Mucosa of gallbladder (tissue), 1 donor: ENCODE data around the gene CEP63. TPM values are rescaled to one million over a fixed set of nuclear protein-coding genes. Genes with fewer than 3 reads are reported as not detected.
"Not testable (repeated sequence)": the region's sequence is repeated elsewhere in the genome, so short reads cannot be mapped to it uniquely, and the experiment has no call there.

Experiments
- DNase-seq: peaks from one replicate; pipeline ENCODE4 v3.0.0-alpha.2; 2020; ENCODE audit warnings: low spot score
- total RNA-seq: library from RNA; stranded (reverse); gene quantifications from one replicate; pipeline ENCODE4 v1.2.1, GENCODE V29; 2021
- donor health status: DM: no; HTN: no; CAD: no.

The CEP63 gene
- total RNA-seq, 1 donor from 2014 or later, result 17.3 TPM

GRCh38 chr3:134516905-134517304 lies 31.0 kb downstream of the CEP63 start:
- no peak for DNase-seq

GRCh38 chr3:134517791-134518190 lies 31.9 kb downstream of the CEP63 start:
- no peak for DNase-seq

DNA sequence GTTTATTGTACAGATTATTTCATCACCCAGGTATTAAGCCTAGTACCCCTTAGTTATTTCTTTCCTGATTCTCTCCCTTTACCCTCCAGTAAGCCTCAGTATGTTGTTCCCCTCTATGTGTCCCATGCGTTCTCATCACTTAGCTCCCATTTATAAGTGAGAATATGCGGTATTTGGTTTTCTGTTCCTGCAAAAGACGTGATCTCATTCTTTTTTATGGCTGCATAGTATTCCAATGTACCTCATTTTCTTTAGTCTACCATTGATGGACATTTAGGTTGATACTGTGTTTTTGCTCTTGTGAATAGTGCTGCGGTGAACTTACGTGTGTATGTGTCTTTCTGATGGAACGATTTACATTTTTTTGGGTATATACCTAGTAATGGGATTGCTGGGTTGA lies 36.7 kb downstream of the CEP63 start:
- DNase-seq, result no peak

DNA sequence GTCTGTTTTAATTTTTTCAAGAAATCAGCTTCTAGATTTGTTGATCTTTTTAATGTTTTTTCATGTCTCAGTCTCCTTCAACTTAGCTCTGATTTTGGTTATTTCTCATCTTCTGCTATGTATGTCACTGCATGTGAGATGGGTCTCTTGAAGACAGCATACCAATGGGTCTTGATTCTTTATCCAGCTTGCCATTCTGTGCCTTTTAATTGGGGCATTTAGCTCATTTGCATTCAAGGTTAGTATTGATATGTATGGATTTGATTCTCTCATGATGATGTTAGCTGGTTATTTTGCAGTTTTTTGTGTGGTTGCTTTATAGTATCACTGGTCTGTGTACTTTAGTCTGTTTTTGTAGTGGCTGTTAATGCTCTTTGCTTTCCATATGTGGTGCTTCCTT lies 39.4 kb downstream of the CEP63 start:
- DNase-seq, result no peak

DNA sequence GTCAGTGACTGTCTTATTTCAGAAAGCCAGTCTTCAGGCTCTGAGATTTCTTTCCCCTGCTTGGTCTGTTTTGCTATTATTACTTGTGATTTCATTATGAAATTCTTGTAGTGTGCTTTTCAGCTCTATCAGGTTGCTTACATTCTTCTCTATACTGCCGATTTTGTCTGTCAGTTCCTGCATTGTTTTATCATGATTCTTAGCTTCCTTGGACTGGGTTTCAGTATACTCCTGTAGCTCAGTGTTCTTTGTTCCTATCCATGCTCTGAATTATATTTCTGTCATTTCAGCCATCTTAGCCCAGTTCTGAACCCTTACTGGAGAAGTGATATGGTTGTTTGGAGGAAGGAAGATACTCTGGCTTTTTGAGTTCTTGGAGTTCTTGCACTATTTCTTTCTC lies 40.5 kb downstream of the CEP63 start:
- DNase-seq, result no peak

GRCh38 chr3:134527037-134527436 lies 41.2 kb downstream of the CEP63 start:
- DNase-seq, result no peak

GRCh38 chr3:134527538-134528186 lies 41.8 kb downstream of the CEP63 start:
- no peak for DNase-seq

DNA sequence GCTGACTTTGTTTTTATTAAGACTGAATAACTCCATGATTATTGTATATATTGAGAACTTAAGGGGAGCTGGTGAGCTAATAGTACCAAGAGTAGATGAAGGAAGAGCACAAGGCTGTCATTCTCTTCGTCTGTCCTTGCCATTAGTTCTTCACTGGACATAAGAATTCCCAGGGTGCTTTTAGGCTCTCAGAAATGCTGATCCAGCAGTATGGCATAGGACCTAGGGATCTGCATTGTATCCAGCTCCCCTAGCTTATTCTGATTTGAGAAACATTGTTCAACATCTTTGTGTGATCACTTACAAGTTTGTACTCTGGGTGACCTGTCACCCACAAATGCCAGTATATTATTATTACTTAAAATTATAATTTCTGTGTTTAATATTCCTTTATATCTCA lies 47.6 kb downstream of the CEP63 start:
- DNase-seq, result no peak

- no peak for DNase-seq
These were observed 49.5 kb downstream of the CEP63 start for GRCh38 chr3:134535186-134535970.

- DNase-seq, result no peak
These were observed 50.9 kb downstream of the CEP63 start for GRCh38 chr3:134536781-134537180.

GRCh38 chr3:134542287-134542958 lies 56.6 kb downstream of the CEP63 start:
- no peak for DNase-seq

DNA sequence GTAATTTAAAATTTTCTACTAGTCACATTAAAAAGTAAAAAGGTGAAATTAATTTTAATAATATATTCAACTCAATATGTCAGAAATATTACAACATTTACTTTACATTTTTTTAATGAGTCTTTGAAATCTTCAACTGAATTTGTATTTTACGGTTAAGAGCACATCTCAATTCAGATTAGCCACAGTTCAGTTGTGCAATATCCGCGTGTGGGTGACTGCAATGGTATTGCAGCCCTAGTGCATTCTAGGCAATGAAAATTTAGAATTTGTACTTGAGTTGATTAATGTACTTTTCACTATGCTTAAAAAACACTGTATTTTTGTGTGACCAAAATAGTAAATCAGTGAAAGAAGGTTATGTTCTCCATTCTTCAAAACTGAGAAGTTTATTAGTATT lies 57.3 kb downstream of the CEP63 start:
- DNase-seq, result no peak

DNA sequence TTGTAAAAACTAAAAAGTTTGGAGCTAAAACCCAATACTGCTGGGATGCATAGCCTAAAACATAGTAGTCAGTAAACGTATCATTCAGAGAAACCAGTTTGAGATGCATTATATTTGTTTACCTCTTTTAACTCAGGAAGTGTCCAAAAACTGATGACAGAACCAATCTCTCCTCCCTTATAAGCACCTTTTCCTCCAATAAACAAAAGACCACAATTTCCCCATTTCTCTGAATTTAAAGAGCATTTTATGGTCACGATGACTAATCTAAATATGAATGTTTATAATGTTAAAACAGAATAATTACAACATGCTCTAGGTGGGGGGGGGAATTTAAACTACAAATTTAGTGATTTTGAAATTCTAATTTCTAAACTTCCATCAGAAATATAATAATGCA lies 58.5 kb downstream of the CEP63 start:
- no peak for DNase-seq

- DNase-seq, result not testable (repeated sequence)
These were observed 58.9 kb downstream of the CEP63 start for GRCh38 chr3:134544783-134545182.

- DNase-seq, result no peak
These were observed 60.0 kb downstream of the CEP63 start for GRCh38 chr3:134545818-134546217.

DNA sequence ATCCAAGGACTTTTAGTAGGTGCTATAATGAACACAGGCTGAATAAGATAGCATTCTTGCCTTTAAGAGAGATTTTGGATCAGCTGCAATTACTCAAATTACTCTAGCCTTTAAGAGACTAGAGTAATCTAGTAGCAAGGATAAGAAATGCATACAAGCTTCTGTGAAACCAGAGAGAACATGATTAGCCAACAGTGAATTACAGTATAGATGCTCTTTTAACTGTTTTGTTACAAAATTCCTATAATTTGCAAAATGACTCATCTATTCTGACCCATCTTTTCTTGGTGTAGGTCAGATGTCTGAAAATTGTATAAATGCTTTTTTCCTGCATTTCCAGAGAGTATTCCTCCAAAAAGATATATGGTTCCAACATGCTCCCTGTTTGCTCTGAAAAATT lies 66.9 kb downstream of the CEP63 start:
- DNase-seq, result no peak

- no peak for DNase-seq
These were observed 73.7 kb downstream of the CEP63 start for GRCh38 chr3:134559591-134559990.

GRCh38 chr3:134562055-134562454 lies 76.2 kb downstream of the CEP63 start:
- DNase-seq, result no peak

GRCh38 chr3:134563601-134564000 lies 77.7 kb downstream of the CEP63 start:
- DNase-seq, result no peak

DNA sequence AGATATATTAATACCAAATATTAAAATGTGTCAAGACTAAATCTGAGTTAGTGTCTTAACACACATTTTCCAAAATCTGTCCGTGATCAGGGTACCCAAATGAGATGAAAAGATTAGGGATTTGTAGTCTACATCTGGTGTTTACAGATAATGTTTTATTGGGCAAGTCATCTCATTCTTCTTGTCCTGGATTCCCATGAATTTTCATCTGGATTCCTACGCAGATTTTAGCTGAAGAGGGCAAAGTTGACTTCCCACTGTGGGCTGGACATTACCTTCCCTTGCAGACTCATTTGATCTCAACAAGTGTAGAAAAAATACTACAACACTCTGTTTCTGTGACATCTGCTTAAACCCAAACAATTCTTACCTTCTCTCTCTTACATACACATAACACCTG lies 79.1 kb downstream of the CEP63 start:
- DNase-seq, result no peak

DNA sequence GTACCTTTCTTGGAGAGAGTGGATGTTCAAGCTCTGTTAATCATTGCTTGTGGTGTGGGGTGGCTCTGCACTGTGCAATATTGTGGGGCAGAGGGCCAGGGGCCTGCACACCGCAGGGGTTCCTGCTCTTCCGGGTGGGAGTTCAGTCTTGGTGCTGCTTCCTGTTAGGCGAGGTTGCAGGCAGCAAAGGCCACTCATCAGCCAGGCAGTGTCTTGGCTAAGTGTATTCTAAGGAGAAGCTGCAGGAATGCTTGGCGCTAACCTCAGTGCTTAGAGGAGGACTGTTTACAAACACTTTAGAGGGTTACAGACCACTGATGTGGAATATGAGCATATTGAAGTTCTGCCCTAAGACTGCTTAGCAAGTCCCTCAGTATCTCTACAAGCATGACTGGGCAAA lies 81.7 kb downstream of the CEP63 start:
- no peak for DNase-seq

DNA sequence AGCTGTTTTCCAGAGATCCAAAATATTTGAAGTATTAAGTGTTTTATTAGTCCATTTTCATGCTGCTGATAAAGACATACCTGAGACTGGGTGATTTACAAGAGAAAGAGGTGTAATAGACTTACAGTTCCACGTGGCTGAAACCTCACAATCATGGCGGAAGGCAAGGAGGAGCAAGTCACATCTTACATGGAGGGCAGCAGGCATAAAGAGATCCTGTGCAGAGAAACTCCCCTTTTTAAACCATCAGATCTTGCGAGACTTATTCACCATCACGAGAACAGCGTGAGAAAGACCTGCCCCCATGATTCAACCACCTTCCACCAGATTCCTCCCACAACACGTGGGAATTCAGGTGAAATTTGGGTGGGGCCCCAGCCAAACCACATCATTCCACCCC lies 82.9 kb downstream of the CEP63 start:
- DNase-seq, result no peak

DNA sequence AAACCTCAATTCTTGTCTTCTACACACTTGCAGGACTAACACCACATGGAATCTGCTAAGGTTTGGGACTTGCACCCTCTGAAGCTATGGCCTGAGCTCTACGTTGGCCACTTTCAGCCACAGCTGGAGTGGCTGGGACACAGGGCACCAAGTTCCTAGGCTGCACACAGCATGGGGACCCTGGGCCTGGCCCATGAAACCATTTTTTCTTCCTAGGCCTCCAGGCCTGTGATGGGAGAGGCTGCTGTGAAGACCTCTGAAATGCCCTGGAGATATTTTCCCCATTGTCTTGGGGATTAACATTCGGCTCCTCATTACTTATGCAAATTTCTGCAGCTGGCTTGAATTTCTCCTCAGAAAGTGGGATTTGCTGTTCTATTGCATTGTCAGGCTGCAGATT lies 84.0 kb downstream of the CEP63 start:
- not testable (repeated sequence) for DNase-seq
